SHP77 (cell line): ENCODE data around the gene ZNF846.
"Not testable (repeated sequence)": the region's sequence is repeated elsewhere in the genome, so short reads cannot be mapped to it uniquely, and the experiment has no call there.

ENCODE experiments used
- DNase-seq, 2 experiments: peaks; one replicate each; lab custom pipeline; 2025; lab: John Stamatoyannopoulos, UW

The ZNF846 gene

GRCh38 chr19:9768175-9769112 lies at the start of gene ZNF846:
Gene ZNF846 (minus strand): TSS chr19:9768738. CDS start chr19:9764950, 3,788 bp downstream.
- peak; percentile 90 to 94 for DNase-seq

- no peak for DNase-seq
Measured at GRCh38 chr19:9818175-9818733, 49.7 kb upstream of the ZNF846 start.

- DNase-seq, result no peak
Measured at GRCh38 chr19:9811139-9811538, 42.6 kb upstream of the ZNF846 start.

GRCh38 chr19:9808855-9809824 lies 40.6 kb upstream of the ZNF846 start:
- no peak for DNase-seq

- DNase-seq, result no peak
Measured at GRCh38 chr19:9806803-9807202, 38.3 kb upstream of the ZNF846 start.

GRCh38 chr19:9801976-9802375 lies 33.4 kb upstream of the ZNF846 start:
- DNase-seq, result no peak

GRCh38 chr19:9799162-9799561 lies 30.6 kb upstream of the ZNF846 start:
- no peak for DNase-seq

- DNase-seq, result no peak
Measured at GRCh38 chr19:9797871-9798270, 29.3 kb upstream of the ZNF846 start.

GRCh38 chr19:9796113-9796773 lies 27.7 kb upstream of the ZNF846 start:
- DNase-seq, result peak; percentile 83

- DNase-seq, result no peak
Measured at GRCh38 chr19:9793071-9793591, 24.6 kb upstream of the ZNF846 start.

- DNase-seq, result peak; percentile 85 to 96
Measured at GRCh38 chr19:9792206-9793070, 23.9 kb upstream of the ZNF846 start.

- DNase-seq, result peak; percentile 88 to 96
Measured at GRCh38 chr19:9791552-9792205, 23.1 kb upstream of the ZNF846 start.

- DNase-seq, result not testable (repeated sequence)
Measured at GRCh38 chr19:9791073-9791367, 22.5 kb upstream of the ZNF846 start.

GRCh38 chr19:9789579-9789978 lies 21.0 kb upstream of the ZNF846 start:
- DNase-seq, result not testable (repeated sequence)

GRCh38 chr19:9789066-9789465 lies 20.5 kb upstream of the ZNF846 start:
- DNase-seq, result no peak

GRCh38 chr19:9788604-9789003 lies 20.1 kb upstream of the ZNF846 start:
- DNase-seq, result not testable (repeated sequence)

GRCh38 chr19:9786819-9787218 lies 18.3 kb upstream of the ZNF846 start:
- no peak for DNase-seq

- no peak for DNase-seq
Measured at GRCh38 chr19:9786342-9786741, 17.8 kb upstream of the ZNF846 start.

- peak; percentile 98 for DNase-seq
Measured at GRCh38 chr19:9785367-9786331, 17.1 kb upstream of the ZNF846 start.
